GM19324 (cell line): Measurements from ENCODE around the gene TPRX1.
"Not testable (repeated sequence)": the region's sequence is repeated elsewhere in the genome, so short reads cannot be mapped to it uniquely, and the experiment has no call there.

ENCODE experiments used
- ATAC-seq: cut with Tn5 transposase; IDR thresholded peaks from one replicate; pipeline ENCODE4 v1.9.1; 2021; ENCODE audit warnings: mild to moderate bottlenecking, moderate library complexity; ENCODE audit not compliant: unreplicated experiment, low FRiP score

The TPRX1 gene, protein sequence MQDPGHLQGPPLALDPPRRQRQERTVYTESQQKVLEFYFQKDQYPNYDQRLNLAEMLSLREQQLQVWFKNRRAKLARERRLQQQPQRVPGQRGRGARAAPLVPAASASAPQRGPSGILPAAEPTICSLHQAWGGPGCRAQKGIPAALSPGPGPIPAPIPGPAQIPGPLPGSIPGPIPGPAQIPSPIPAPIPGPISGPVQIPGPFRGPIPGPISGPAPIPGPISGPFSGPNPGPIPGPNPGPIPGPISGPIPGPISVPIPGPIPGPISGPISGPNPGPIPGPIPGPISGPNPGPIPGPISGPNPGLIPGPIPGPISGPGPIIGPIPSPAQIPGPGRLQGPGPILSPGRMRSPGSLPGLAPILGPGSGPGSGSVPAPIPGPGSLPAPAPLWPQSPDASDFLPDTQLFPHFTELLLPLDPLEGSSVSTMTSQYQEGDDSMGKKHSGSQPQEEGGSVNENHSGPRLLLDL

DNA sequence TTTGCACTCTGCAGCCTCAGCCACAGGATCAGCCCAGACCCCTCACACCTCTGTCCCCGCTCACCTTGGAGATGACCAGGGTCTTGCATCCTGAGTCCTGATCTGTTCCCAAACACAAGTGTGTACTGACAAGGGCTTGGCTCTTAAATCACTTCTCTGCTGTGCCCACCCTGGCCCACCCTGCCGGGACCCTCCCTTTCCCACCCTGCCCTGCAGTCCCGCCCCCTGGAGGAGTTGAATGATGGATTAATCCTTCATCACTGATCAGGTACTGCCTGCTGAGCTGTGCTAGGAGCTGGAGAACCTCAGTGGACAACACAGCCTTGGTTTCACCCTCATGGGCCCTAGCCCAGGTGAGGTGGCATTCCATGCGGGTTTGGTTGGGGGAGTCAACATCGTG lies at the start of gene TPRX1:
Gene TPRX1 (minus strand): TSS at position 101 of the 400 bp plus-strand sequence. CDS start 12 bp downstream, at position 89.
- ATAC-seq, result not testable (repeated sequence)

DNA sequence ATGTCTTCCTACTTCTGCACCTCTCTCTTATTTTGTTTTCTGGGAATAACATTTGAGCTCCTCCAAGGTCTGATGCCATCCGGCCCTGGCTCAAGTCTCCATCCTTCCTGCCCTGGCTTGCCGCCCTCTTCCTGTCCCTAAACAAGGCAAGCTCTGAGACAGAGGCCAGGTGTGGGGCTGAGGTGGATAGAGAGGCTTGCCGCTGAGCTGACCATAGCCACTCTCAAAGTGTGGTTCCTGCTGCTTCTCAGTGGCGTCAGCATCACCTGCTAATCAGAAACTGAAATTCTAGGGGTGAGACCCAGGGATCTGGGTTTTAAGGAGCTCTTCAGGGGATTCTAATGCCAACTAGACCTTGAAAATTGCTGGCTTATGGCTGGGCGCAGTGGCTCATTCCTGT lies 48.7 kb upstream of the TPRX1 start:
- no peak for ATAC-seq

DNA sequence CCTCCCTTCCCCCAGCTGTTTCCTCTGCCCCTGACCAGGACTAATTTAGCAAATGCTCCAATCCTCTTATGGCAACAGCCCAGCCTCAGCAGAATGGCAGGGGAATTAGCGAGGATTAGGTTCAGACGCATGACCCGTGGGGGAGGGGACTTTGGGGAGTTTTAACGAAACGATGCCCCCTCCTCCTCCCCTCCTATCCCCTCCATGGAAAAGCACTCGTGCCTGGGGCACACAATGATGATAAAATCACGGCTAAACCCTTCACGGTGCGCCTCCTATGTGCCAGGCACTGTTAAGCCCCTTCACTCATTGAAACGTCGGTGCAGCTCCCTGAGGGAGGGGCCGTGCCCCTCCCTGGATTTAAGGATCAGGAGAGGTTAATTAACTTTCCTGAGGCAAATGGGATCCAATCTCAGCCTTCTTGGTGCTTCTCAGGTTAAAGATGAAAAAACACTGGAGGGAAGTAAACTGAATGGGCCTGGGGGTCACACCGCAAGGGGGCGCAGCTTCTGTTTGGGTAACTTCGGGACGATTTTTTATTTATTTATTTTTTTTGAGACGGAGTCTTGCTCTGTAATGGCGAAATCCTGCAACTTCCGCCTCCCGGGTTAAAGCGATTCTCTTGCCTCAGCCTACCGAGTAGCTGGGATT lies 44.6 kb upstream of the TPRX1 start:
- no peak for ATAC-seq

DNA sequence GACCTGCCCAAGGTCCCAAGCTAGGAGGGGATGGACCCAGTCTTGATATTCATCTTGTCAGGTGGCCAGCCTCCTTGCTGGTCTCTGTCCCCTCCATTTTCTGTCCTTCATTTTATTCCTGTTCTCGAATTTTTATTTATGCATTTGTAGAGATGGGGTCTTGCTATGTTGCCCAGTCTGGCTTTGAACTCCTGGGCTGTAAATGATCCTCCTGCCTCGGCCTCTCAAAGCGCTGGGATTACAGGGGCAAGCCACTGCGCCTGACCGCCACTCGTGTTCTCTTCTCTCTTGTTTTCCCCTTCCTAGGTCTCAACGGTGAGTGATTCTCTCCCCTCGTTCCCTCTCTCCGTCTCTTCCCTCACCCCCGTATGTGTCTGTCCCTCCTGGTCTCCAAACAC lies 44.1 kb upstream of the TPRX1 start:
- ATAC-seq, result no peak

DNA sequence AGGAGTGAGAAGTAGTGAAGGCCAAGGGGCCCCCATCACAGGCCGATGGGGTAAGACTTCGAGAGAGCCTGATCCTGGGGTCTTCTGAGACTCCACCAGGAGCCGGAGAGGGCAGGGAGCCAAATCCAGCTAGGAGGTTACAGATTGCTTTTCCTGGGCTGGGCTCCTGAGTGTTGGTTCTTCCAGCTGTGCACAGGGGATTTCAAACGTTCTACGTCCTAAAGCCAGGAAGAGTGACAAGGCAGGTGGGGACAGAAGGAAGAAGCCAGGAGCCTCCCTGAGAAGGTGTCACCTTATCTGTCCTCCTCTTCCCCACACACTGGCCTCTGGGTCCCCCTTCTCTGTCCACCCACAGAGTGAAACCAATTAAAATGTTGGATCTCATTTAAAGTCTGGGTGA lies 38.6 kb upstream of the TPRX1 start:
- no peak for ATAC-seq

DNA sequence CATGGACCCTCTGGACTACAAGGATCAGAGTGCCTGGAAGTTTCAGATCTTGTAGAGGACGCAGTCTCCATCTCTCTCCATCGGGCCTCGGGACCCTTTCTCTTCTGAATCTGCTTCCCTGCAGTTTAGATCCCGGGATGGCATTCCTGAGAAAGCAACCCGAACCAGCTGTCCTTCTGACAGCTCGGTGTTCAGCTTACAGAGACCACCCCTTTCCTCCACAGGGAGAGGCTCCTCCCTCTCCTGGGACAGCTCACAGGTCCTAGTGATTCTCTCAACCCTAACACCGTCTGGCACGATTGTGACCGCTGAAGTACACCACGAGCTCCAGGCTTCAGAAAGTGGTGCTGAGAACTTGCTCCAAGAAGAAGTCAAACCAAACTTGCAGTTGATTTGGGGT lies 35.6 kb upstream of the TPRX1 start:
- ATAC-seq, result no peak

DNA sequence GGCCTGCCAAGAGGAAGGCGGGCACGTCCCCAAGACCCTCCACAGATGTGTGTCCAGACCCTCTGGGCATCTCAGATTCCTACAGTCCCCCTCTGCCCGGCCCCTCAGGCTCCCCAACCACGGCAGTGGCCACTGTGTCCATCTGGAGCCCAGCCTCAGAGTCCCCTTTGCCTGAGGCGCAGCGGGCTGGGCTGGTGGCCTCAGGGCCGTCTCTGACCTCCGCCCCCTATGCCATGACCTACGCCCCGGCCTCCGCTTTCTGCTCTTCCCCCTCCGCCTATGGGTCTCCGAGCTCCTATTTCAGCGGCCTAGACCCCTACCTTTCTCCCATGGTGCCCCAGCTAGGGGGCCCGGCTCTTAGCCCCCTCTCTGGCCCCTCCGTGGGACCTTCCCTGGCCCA lies 35.1 kb upstream of the TPRX1 start:
- no peak for ATAC-seq

DNA sequence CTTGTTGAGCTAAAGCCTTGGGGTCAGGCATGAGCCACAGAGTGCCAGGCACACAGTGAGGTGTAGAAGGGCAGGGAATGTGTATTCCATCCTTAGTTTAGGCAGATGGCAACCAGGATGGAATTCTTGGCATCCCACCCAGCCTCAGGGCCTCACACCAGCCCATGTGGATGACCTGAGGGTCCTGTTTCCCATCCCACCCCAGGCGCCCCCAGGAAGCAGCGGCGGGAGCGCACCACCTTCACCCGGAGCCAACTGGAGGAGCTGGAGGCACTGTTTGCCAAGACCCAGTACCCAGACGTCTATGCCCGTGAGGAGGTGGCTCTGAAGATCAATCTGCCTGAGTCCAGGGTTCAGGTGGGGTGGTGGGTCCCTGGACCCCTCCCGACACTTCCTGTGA lies 31.7 kb upstream of the TPRX1 start:
- ATAC-seq, result no peak

DNA sequence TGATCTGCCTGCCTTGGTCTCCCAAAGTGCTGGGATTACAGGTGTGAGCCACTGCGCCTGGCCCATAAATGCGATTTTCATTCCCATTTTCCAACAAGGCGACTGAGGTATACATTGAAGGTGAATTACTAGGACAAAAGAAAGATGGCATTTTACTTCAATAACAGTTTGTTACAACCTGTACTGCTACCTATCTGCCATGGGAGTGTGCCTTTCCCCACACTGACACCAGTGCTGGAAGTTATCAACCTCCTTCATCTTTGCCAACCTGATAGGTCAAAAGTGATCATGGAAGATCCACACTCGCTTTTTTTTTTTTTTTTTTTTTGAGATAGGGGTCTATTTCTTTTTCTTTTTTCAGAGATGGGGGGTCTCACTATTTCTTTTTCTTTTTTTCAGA lies 28.4 kb upstream of the TPRX1 start:
- ATAC-seq, result no peak

DNA sequence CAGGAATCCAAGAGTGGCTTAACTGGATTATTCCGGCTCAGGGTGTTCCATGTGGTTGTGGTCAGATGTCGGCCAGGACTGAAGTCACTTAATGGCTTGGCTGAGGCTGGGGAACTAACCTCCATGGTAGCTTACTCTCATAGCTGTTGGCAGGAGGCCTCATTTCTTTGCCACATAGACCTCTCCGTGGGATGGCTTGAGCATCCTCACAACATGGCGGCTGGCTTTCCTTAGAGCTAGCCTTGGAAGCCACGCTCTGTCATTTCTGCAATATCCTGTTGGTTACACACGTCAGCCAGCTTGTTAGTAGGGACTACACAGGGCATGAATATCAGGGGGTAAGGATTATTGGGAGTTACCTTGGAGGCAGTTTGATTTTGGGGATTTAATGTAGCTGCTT lies 22.4 kb upstream of the TPRX1 start:
- no peak for ATAC-seq

DNA sequence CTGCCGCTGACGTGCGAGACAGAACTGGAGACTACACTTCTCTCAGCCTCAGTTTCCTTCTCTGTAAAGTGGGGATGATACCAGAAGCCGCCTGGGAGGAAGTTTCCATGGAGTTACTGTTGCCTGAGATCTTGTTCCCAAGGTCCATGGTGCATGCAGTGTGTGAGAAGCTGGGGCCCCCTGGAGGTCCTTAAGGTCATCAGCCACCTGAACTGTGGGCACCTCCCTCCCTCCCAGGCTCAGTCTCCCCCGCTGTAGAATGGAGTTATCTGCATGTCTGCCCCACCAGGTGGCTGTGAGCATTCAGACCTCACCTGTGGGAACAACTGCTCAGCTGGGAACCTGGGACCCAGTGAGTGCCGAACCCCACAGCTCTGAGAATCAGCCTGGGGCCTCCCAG lies 20.0 kb upstream of the TPRX1 start:
- ATAC-seq, result no peak

DNA sequence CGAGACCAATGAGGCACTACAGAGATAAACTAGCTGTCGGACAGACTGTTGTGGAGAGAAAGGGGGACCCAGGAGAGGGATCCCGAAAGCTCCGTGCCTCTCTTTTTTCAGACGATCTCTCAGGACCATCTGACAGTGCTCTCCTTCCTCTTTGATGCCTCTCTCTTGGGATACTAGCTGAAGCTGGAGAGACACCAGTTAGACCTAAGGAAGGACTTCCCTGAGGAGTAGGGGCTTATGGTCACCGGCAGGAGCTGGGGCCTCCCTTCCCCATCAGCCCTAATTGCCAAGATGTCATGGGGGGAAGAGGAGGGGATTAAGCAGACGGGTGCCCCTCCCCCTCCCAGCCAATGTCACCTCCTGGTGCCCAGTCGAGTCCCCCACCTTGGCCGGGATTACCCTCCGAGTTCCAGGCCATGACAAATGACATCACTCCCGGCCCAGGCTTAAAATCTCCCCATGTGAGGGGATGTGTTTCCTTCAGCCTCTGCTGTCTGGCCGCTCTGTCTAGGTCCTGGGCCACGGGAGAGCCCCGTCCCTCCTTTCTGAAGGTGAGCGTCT lies 17.2 kb upstream of the TPRX1 start, which contains the start of gene CRX:
Gene CRX (plus strand): TSS at position 478 of the 561 bp plus-strand sequence. CDS start 12,507 bp downstream, outside the sequence.
- ATAC-seq, result no peak

DNA sequence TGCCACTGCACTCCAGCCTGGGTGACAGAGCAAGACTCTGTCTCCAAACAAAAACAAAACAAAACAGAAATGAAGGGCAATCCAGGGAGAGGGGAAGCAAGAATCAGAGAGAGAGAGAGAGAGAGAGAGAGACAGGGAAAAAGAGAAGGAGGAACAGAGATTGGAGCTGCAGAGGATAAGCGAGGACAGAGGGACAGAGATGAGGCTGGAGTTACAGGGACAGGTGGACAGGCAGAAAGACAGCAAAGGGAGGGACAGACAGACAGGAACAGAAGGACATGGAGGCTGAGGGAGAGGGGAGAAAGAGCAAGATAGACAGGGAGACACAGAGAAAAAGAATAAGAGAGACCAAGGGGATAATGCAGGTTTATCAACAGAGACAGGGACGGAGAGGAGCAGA lies 16.1 kb upstream of the TPRX1 start:
- ATAC-seq, result no peak

DNA sequence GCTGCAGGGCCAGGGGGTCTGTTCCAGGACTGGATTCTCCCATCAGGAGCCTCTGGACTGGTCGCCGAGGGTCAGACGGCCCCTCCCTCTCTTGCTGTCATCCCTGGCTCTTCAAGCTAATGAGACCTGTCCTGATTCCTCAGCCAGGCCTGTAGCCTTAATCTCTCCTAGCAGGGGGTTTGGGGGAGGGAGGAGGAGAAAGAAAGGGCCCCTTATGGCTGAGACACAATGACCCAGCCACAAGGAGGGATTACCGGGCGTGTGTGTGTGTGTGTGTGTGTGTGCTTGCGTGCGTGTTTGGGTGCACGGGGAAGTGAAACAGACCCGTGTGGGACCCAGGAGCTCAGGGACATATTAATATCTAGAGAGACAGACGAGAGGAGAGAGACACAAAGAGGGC lies 15.5 kb upstream of the TPRX1 start:
- ATAC-seq, result no peak

DNA sequence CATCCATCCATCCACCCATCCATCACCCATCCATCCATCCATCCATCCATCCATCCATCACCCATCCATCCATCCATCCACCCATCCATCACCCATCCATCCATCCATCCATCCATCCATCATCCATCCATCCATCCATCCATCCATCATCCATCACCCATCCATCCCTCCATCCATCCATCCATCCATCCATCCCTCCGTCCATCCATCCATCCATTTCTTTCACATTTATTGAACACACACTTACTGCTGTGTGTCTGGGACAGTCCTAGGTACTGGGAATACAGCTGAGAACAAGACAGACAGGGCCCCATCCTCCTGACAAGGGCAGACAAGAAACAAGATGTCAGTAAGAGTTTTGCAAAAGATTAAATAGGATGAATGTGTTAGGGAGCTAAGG lies 13.9 kb upstream of the TPRX1 start:
- not testable (repeated sequence) for ATAC-seq

DNA sequence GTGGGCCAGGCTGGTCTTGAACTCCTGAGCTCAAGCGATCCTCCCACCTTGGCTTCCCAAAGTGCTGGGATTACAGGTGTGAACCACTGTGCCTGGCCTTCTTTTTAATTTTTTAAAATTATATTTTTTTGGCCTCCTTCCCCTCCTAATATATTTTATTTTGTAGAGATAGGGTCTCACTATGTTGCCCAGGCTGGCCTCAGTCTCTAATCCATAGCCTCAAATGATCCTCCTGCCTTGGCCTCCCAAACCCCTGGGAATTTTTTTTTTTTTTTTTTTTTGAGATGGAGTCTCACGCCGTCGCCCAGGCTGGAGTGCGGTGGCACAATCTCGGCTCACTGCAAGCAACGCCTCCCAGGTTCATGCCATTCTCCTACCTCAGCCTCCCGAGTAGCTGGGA lies 11.9 kb upstream of the TPRX1 start:
- ATAC-seq, result not testable (repeated sequence)

DNA sequence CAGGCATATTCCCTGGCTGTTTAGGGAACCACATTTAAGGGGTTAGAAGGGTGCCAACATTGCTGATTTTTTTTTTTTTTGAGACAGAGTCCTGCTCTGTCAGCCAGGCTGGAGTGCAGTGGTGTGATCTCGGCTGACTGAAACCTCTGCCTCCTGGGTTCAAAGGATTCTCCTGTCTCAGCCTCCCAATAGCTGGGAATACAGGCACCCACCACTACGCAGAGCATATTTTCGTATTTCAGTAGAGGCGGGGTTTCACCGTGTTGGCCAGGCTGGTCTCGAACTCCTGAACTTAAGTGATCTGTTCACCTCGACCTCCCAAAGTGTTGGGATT lies 9.6 kb upstream of the TPRX1 start:
- ATAC-seq, result no peak

DNA sequence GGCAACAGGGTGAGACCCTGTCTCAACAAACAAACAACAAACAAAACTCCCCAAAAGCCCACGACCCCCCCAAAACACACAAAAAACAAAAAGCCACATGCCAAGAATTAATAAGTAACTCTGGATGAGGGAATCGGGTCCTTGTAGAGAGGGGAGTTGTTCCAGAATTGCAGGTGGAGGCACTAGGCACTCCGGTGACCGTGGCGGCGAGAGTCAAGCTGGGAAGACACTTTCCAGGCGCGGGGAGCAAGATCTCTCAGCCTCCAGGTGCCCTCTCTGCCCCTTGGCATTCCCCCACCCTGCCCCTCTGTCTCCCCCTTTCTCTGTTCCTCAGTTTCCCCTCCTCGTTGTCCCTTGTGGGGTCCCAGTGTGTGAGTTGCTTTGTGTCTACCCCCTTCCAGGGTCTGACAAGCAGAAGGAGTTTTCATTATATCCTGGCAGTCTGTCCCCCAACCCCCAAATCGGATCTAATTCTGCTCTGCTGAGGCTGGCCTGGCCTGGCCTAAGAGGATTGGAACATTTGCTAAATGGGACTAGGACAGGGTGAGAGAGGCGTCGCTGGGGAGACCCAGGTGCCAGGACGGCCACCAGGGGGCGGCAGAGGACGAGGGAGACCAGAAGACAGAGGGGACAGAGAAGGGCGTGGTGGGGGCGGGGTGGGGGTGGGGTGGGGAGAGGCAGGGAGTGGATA lies 9.1 kb upstream of the TPRX1 start:
- ATAC-seq, result no peak

DNA sequence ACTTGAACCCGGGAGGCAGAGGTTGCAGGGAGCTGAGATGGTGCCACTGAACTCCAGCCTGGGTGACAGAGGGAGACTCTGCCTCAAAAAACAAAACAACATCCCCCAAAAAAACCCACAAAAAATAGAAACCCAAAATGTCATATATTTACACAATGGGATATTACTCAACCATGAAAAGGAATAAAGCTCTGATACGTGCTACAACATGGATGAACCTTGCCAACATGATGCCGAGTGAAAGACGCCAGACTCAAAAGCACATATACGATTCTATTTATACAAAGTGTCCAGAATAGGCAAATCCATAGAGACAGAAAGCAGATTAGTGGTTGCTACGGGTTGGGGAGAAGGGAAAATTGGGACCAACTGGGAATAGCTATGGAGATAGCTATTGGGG lies 2.1 kb upstream of the TPRX1 start:
- ATAC-seq, result no peak

DNA sequence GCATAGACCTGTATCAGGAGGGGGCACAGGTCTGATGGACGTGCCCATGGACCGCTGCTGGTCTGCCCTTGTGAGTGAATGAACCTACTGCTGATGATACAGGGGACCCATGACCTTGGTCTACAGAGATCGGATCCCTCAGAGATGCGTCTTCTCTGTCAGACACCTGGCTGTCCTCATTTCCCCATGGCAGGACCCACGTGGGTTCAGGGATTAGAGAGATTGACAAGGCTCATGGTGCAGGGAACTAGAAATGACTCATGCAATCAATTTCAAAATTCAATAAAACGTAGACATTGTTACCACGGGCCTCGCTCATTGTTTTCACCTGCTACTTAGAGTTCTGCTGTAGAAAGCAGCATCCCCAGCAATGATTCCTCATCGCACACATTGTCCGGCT lies 962 bp upstream of the TPRX1 start:
- no peak for ATAC-seq

DNA sequence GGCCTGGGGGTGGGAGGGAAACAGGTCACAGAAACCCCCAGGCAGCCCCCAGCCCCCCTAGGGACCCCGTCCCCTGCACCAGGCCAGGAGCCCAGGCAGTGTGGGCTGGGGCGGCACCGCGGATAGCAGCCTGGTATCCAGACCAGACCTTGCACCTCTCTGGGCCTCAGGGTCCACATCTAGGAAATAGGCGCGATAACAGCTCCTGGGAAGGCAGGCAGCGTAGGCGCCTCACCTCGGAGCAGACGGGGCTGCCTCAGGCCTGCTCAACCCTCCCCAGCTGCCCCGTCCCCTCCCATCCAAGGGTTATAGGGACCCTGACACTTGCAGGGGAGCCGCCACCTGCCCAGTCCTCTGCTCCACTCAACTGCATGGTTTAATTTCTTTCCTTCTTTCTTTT lies 680 bp downstream of the TPRX1 start:
- not testable (repeated sequence) for ATAC-seq
